Measurements from ENCODE around the gene THOC2. TPM values are rescaled to one million over a fixed set of nuclear protein-coding genes. Genes with fewer than 3 reads are reported as not detected.

Gene THOC2
- total RNA-seq, 4 donors from 2014 or later, result 84.5 to 139 (median 123) TPM

GRCh38 chrX:123625952-123626351, 106.9 kb downstream of the THOC2 start:
- no peak for ATAC-seq
- 68 to 88% methylated on average over 2 of the region's 2 CpGs for WGBS, 2 donors (ENCODE audit: low coverage in 1 of 2)

GRCh38 chrX:123625477-123625876, 107.4 kb downstream of the THOC2 start:
- Histone ChIP-seq H3K36me3 (peaks cover 0 to 79% of the 10 kb centered on the region in 2 donors), H3K4me3 (no peak overlapping the region), H3K27me3 (no peaks in the 10 kb centered on the region), H3K4me1 (no peaks in the 10 kb centered on the region), H3K9me3 (no peaks in the 10 kb centered on the region), H3K27ac (no peak overlapping the region)
- no peak for ATAC-seq
- TF ChIP-seq CTCF (IDR thresholded peaks at IDR 0.05), result no peak
- TF ChIP-seq EP300 (IDR thresholded peaks at IDR 0.05), result no peak
- no peak for TF ChIP-seq POLR2AphosphoS5 (IDR thresholded peaks at IDR 0.05)
- no peak for TF ChIP-seq POLR2A (IDR thresholded peaks at IDR 0.05)
- WGBS, 2 donors (ENCODE audit: low coverage in 1 of 2), result 67 to 90% methylated on average over 1 of the region's 1 CpG

More at GRCh38 chrX:123625952-123626351, 106.9 kb downstream of the THOC2 start:
- H3K27me3 ChIP-seq, result no peaks in the 10 kb centered on the region
- no peak for TF ChIP-seq CTCF (IDR thresholded peaks at IDR 0.05)
- TF ChIP-seq POLR2AphosphoS5 (IDR thresholded peaks at IDR 0.05), result no peak
- no peak for TF ChIP-seq EP300 (IDR thresholded peaks at IDR 0.05)
- TF ChIP-seq POLR2A (IDR thresholded peaks at IDR 0.05), result no peak
- H3K36me3 ChIP-seq, result peaks cover 0 to 79% of the 10 kb centered on the region in 2 donors
- H3K4me3 ChIP-seq, result no peak overlapping the region
- no peaks in the 10 kb centered on the region for H3K9me3 ChIP-seq
- H3K4me1 ChIP-seq, result no peaks in the 10 kb centered on the region
- H3K27ac ChIP-seq, result no peak overlapping the region

GRCh38 chrX:123617007-123617406, 115.8 kb downstream of the THOC2 start:
- no peak for ATAC-seq
- H3K27me3 ChIP-seq, result no peaks in the 10 kb centered on the region
- H3K4me1 ChIP-seq, result no peaks in the 10 kb centered on the region
- H3K9me3 ChIP-seq, result no peaks in the 10 kb centered on the region
- 92% methylated on average over 1 of the region's 1 CpG; no CpG with 5 or more reads in 1 of the 2 donors for WGBS, 2 donors (ENCODE audit: low coverage in 1 of 2)
- H3K4me3 ChIP-seq, result no peak overlapping the region
- H3K36me3 ChIP-seq, result peaks cover 0 to 36% of the 10 kb centered on the region in 2 donors
- H3K27ac ChIP-seq, result no peak overlapping the region
- TF ChIP-seq POLR2AphosphoS5 (IDR thresholded peaks at IDR 0.05), result no peak
- no peak for TF ChIP-seq POLR2A (IDR thresholded peaks at IDR 0.05)

- no peak overlapping the region for H3K27ac ChIP-seq
- ATAC-seq, result no peak
- no peaks in the 10 kb centered on the region for H3K9me3 ChIP-seq
- WGBS, 2 donors (ENCODE audit: low coverage in 1 of 2), result 79 to 100% methylated on average over 1 to 2 of the region's 2 CpGs
- H3K4me1 ChIP-seq, result no peaks in the 10 kb centered on the region
- no peak overlapping the region for H3K4me3 ChIP-seq
- TF ChIP-seq CTCF (IDR thresholded peaks at IDR 0.05) (no peak), POLR2A (IDR thresholded peaks at IDR 0.05) (no peak), EP300 (IDR thresholded peaks at IDR 0.05) (no peak), POLR2AphosphoS5 (IDR thresholded peaks at IDR 0.05) (no peak)
- H3K36me3 ChIP-seq, result peaks cover 0 to 41% of the 10 kb centered on the region in 2 donors
- no peaks in the 10 kb centered on the region for H3K27me3 ChIP-seq
Observed at GRCh38 chrX:123610915-123611314, 121.9 kb downstream of the THOC2 start.

GRCh38 chrX:123607806-123608205, 125.0 kb downstream of the THOC2 start:
- Histone ChIP-seq H3K4me3 (no peak overlapping the region), H3K27me3 (no peaks in the 10 kb centered on the region), H3K9me3 (no peaks in the 10 kb centered on the region), H3K27ac (no peak overlapping the region), H3K36me3 (peaks cover 0 to 62% of the 10 kb centered on the region in 2 donors), H3K4me1 (no peaks in the 10 kb centered on the region)
- no peak for ATAC-seq
- 90 to 100% methylated on average over 2 to 3 of the region's 6 CpGs for WGBS, 2 donors (ENCODE audit: low coverage in 1 of 2)
- TF ChIP-seq CTCF (IDR thresholded peaks at IDR 0.05) (no peak), POLR2A (IDR thresholded peaks at IDR 0.05) (no peak), POLR2AphosphoS5 (IDR thresholded peaks at IDR 0.05) (no peak), EP300 (IDR thresholded peaks at IDR 0.05) (no peak)
